ENCODE results near the gene EYS. TPM values are rescaled to one million over a fixed set of nuclear protein-coding genes. Genes with fewer than 3 reads are reported as not detected.

The EYS gene
- total RNA-seq, 2 donors from 2014 or later, result 0.20 TPM; not detected in 1

- no peak for DNase-seq (ENCODE audit: low spot score)
- no peak for ATAC-seq
- Mint-ChIP-seq H3K4me1 (ENCODE audit: low read depth in 2 of 2) (no peaks in the 10 kb centered on the region), H3K27me3 (no peaks in the 10 kb centered on the region), H3K27ac (no peak overlapping the region), H3K9me3 (peaks cover 9% of the 10 kb centered on the region), H3K36me3 (peaks cover 8% of the 10 kb centered on the region), H3K4me3 (no peak overlapping the region)
Measured at GRCh38 chr6:64439274-64439673, 1267.8 kb downstream of the EYS start.

- no peaks in the 10 kb centered on the region for H3K4me1 Mint-ChIP-seq (ENCODE audit: low read depth in 2 of 2)
- H3K4me3 Mint-ChIP-seq, result no peak overlapping the region
- DNase-seq (ENCODE audit: low spot score) (no peak), ATAC-seq (no peak)
- H3K36me3 Mint-ChIP-seq, result peaks cover 8% of the 10 kb centered on the region
- no peak overlapping the region for H3K27ac Mint-ChIP-seq
- H3K27me3 Mint-ChIP-seq, result no peaks in the 10 kb centered on the region
- peaks cover 9% of the 10 kb centered on the region for H3K9me3 Mint-ChIP-seq
Measured at GRCh38 chr6:64437996-64438395, 1269.0 kb downstream of the EYS start.

GRCh38 chr6:64429926-64430325 is 1277.1 kb downstream of the EYS start:
- peaks cover 8% of the 10 kb centered on the region for H3K9me3 Mint-ChIP-seq
- no peak for ATAC-seq
- H3K27ac Mint-ChIP-seq, result no peak overlapping the region
- no peaks in the 10 kb centered on the region for H3K4me1 Mint-ChIP-seq (ENCODE audit: low read depth in 2 of 2)
- no peaks in the 10 kb centered on the region for H3K27me3 Mint-ChIP-seq
- DNase-seq (ENCODE audit: low spot score), result no peak
- peaks cover 6% of the 10 kb centered on the region for H3K36me3 Mint-ChIP-seq
- H3K4me3 Mint-ChIP-seq, result no peak overlapping the region

GRCh38 chr6:64428186-64428585 is 1278.8 kb downstream of the EYS start:
- Mint-ChIP-seq H3K27ac (no peak overlapping the region), H3K9me3 (peaks cover 8% of the 10 kb centered on the region), H3K4me3 (no peak overlapping the region), H3K27me3 (no peaks in the 10 kb centered on the region), H3K4me1 (ENCODE audit: low read depth in 2 of 2) (no peaks in the 10 kb centered on the region), H3K36me3 (peaks cover 6% of the 10 kb centered on the region)
- no peak for DNase-seq (ENCODE audit: low spot score)
- ATAC-seq, result no peak

- Mint-ChIP-seq H3K36me3 (peaks cover 5% of the 10 kb centered on the region), H3K4me3 (no peak overlapping the region), H3K4me1 (ENCODE audit: low read depth in 2 of 2) (no peaks in the 10 kb centered on the region), H3K9me3 (peaks cover 13% of the 10 kb centered on the region), H3K27ac (no peak overlapping the region), H3K27me3 (no peaks in the 10 kb centered on the region)
- no peak for ATAC-seq
- no peak for DNase-seq (ENCODE audit: low spot score)
Measured at GRCh38 chr6:64415926-64416325, 1291.1 kb downstream of the EYS start.

- Mint-ChIP-seq H3K36me3 (no peaks in the 10 kb centered on the region), H3K9me3 (peaks cover 9% of the 10 kb centered on the region), H3K27ac (no peak overlapping the region), H3K4me1 (ENCODE audit: low read depth in 2 of 2) (no peaks in the 10 kb centered on the region), H3K27me3 (no peaks in the 10 kb centered on the region), H3K4me3 (no peak overlapping the region)
- ATAC-seq (no peak), DNase-seq (ENCODE audit: low spot score) (no peak)
Measured at GRCh38 chr6:64411226-64411625, 1295.8 kb downstream of the EYS start.

- ATAC-seq (no peak), DNase-seq (ENCODE audit: low spot score) (no peak)
- no peaks in the 10 kb centered on the region for H3K4me1 Mint-ChIP-seq (ENCODE audit: low read depth in 2 of 2)
- no peak overlapping the region for H3K27ac Mint-ChIP-seq
- H3K9me3 Mint-ChIP-seq, result peaks cover 13% of the 10 kb centered on the region
- no peak overlapping the region for H3K4me3 Mint-ChIP-seq
- H3K27me3 Mint-ChIP-seq, result no peaks in the 10 kb centered on the region
- H3K36me3 Mint-ChIP-seq, result no peaks in the 10 kb centered on the region
Measured at GRCh38 chr6:64409948-64410347, 1297.1 kb downstream of the EYS start.

GRCh38 chr6:64404396-64404795 is 1302.6 kb downstream of the EYS start:
- Mint-ChIP-seq H3K4me1 (ENCODE audit: low read depth in 2 of 2) (no peaks in the 10 kb centered on the region), H3K4me3 (no peak overlapping the region), H3K36me3 (no peaks in the 10 kb centered on the region), H3K27me3 (no peaks in the 10 kb centered on the region), H3K9me3 (peaks cover 14% of the 10 kb centered on the region), H3K27ac (no peak overlapping the region)
- DNase-seq (ENCODE audit: low spot score) (no peak), ATAC-seq (no peak)

GRCh38 chr6:64383277-64383676 is 1323.7 kb downstream of the EYS start:
- Mint-ChIP-seq H3K36me3 (no peaks in the 10 kb centered on the region), H3K4me1 (ENCODE audit: low read depth in 2 of 2) (no peaks in the 10 kb centered on the region), H3K4me3 (no peak overlapping the region), H3K9me3 (no peaks in the 10 kb centered on the region), H3K27ac (no peak overlapping the region), H3K27me3 (no peaks in the 10 kb centered on the region)
- ATAC-seq (no peak), DNase-seq (ENCODE audit: low spot score) (no peak)

GRCh38 chr6:64376394-64376793 is 1330.6 kb downstream of the EYS start:
- no peak for DNase-seq (ENCODE audit: low spot score)
- no peaks in the 10 kb centered on the region for H3K27me3 Mint-ChIP-seq

GRCh38 chr6:64357430-64357829 is 1349.6 kb downstream of the EYS start:
- H3K27me3 Mint-ChIP-seq, result no peaks in the 10 kb centered on the region
- H3K4me1 Mint-ChIP-seq (ENCODE audit: low read depth in 2 of 2), result no peaks in the 10 kb centered on the region
- DNase-seq (ENCODE audit: low spot score), result no peak

More at GRCh38 chr6:64376394-64376793, 1330.6 kb downstream of the EYS start:
- no peak for ATAC-seq
- Mint-ChIP-seq H3K4me3 (no peak overlapping the region), H3K27ac (no peak overlapping the region), H3K36me3 (peaks cover 11% of the 10 kb centered on the region), H3K4me1 (ENCODE audit: low read depth in 2 of 2) (no peaks in the 10 kb centered on the region), H3K9me3 (peaks cover 19% of the 10 kb centered on the region)

GRCh38 chr6:64347411-64347810 is 1359.6 kb downstream of the EYS start:
- no peak for DNase-seq (ENCODE audit: low spot score)
- Mint-ChIP-seq H3K9me3 (peaks cover 10% of the 10 kb centered on the region), H3K36me3 (peaks cover 6% of the 10 kb centered on the region), H3K4me1 (ENCODE audit: low read depth in 2 of 2) (no peaks in the 10 kb centered on the region), H3K27ac (no peak overlapping the region), H3K27me3 (no peaks in the 10 kb centered on the region), H3K4me3 (no peak overlapping the region)
- no peak for ATAC-seq

More at GRCh38 chr6:64357430-64357829, 1349.6 kb downstream of the EYS start:
- no peaks in the 10 kb centered on the region for H3K36me3 Mint-ChIP-seq
- H3K27ac Mint-ChIP-seq, result no peak overlapping the region
- peaks cover 5% of the 10 kb centered on the region for H3K9me3 Mint-ChIP-seq
- no peak overlapping the region for H3K4me3 Mint-ChIP-seq
- ATAC-seq, result no peak

GRCh38 chr6:64335195-64335594 is 1371.8 kb downstream of the EYS start:
- peaks cover 19% of the 10 kb centered on the region for H3K36me3 Mint-ChIP-seq
- no peak overlapping the region for H3K27ac Mint-ChIP-seq
- no peaks in the 10 kb centered on the region for H3K27me3 Mint-ChIP-seq
- no peak overlapping the region for H3K4me3 Mint-ChIP-seq
- ATAC-seq, result no peak
- no peaks in the 10 kb centered on the region for H3K4me1 Mint-ChIP-seq (ENCODE audit: low read depth in 2 of 2)
- DNase-seq (ENCODE audit: low spot score), result no peak
- peaks cover 30% of the 10 kb centered on the region for H3K9me3 Mint-ChIP-seq

- ATAC-seq, result no peak
- Mint-ChIP-seq H3K27ac (no peak overlapping the region), H3K4me1 (ENCODE audit: low read depth in 2 of 2) (no peaks in the 10 kb centered on the region), H3K36me3 (peaks cover 19% of the 10 kb centered on the region), H3K9me3 (peaks cover 32% of the 10 kb centered on the region), H3K27me3 (no peaks in the 10 kb centered on the region), H3K4me3 (no peak overlapping the region)
- DNase-seq (ENCODE audit: low spot score), result no peak
Measured at GRCh38 chr6:64334636-64335035, 1372.4 kb downstream of the EYS start.

- Mint-ChIP-seq H3K4me3 (no peak overlapping the region), H3K27ac (no peak overlapping the region), H3K36me3 (no peaks in the 10 kb centered on the region), H3K4me1 (ENCODE audit: low read depth in 2 of 2) (no peaks in the 10 kb centered on the region), H3K27me3 (no peaks in the 10 kb centered on the region), H3K9me3 (peaks cover 16% of the 10 kb centered on the region)
- ATAC-seq (no peak), DNase-seq (ENCODE audit: low spot score) (no peak)
Measured at GRCh38 chr6:64330694-64331307, 1376.2 kb downstream of the EYS start.
